Medulla oblongata (tissue), 1 donor: Measurements from ENCODE around the gene THSD4.
"Not testable (repeated sequence)": the region's sequence is repeated elsewhere in the genome, so short reads cannot be mapped to it uniquely, and the experiment has no call there.

ENCODE experiments used
- DNase-seq: peaks from one replicate; pipeline ENCODE4 v3.0.0-alpha.2; 2015; ENCODE audit errors: extremely low spot score

Gene THSD4

GRCh38 chr15:71294251-71294910, 179.1 kb downstream of the THSD4 start:
- no peak for DNase-seq

GRCh38 chr15:71294911-71295602, 179.8 kb downstream of the THSD4 start:
- no peak for DNase-seq

GRCh38 chr15:71295603-71296314, 180.5 kb downstream of the THSD4 start:
- no peak for DNase-seq

GRCh38 chr15:71296315-71296679, 181.0 kb downstream of the THSD4 start:
- DNase-seq, result no peak

- DNase-seq, result no peak
These were observed 186.8 kb downstream of the THSD4 start for GRCh38 chr15:71301958-71302621.

- DNase-seq, result no peak
These were observed 187.7 kb downstream of the THSD4 start for GRCh38 chr15:71302861-71303410.

- no peak for DNase-seq
These were observed 188.7 kb downstream of the THSD4 start for GRCh38 chr15:71303977-71304376.

GRCh38 chr15:71304681-71305080, 189.4 kb downstream of the THSD4 start:
- DNase-seq, result no peak

- DNase-seq, result no peak
These were observed 191.3 kb downstream of the THSD4 start for GRCh38 chr15:71306538-71306937.

- DNase-seq, result no peak
These were observed 197.0 kb downstream of the THSD4 start for GRCh38 chr15:71312194-71312708.

GRCh38 chr15:71312731-71313460, 197.6 kb downstream of the THSD4 start:
- DNase-seq, result no peak

GRCh38 chr15:71313806-71314205, 198.5 kb downstream of the THSD4 start:
- no peak for DNase-seq

- no peak for DNase-seq
These were observed 199.8 kb downstream of the THSD4 start for GRCh38 chr15:71314956-71315537.

GRCh38 chr15:71316911-71317310, 201.6 kb downstream of the THSD4 start:
- no peak for DNase-seq

GRCh38 chr15:71319424-71319823, 204.2 kb downstream of the THSD4 start:
- not testable (repeated sequence) for DNase-seq

GRCh38 chr15:71319935-71320334, 204.7 kb downstream of the THSD4 start:
- DNase-seq, result no peak

- DNase-seq, result no peak
These were observed 207.8 kb downstream of the THSD4 start for GRCh38 chr15:71323082-71323481.

GRCh38 chr15:71323584-71323983, 208.3 kb downstream of the THSD4 start:
- no peak for DNase-seq

GRCh38 chr15:71325481-71325880, 210.2 kb downstream of the THSD4 start:
- no peak for DNase-seq

- DNase-seq, result no peak
These were observed 213.2 kb downstream of the THSD4 start for GRCh38 chr15:71328453-71328852.

GRCh38 chr15:71329041-71329440, 213.8 kb downstream of the THSD4 start:
- DNase-seq, result no peak
